C4-2B (cell line): Measurements from ENCODE around the gene WNT3.

ENCODE experiments used
- ZFX ChIP-seq: fragments of 450-650 bp; IDR thresholded peaks from 2 replicates; pipeline ENCODE4 v1.6.1; 2017
- TF ChIP-seq, protein P1 (sequence below): fragments of 450-650 bp; conservative IDR thresholded peaks from 2 replicates; pipeline ENCODE4 v1.5.1; 2017; ENCODE audit warnings: mild to moderate bottlenecking

- TF ChIP-seq, protein P1, sequence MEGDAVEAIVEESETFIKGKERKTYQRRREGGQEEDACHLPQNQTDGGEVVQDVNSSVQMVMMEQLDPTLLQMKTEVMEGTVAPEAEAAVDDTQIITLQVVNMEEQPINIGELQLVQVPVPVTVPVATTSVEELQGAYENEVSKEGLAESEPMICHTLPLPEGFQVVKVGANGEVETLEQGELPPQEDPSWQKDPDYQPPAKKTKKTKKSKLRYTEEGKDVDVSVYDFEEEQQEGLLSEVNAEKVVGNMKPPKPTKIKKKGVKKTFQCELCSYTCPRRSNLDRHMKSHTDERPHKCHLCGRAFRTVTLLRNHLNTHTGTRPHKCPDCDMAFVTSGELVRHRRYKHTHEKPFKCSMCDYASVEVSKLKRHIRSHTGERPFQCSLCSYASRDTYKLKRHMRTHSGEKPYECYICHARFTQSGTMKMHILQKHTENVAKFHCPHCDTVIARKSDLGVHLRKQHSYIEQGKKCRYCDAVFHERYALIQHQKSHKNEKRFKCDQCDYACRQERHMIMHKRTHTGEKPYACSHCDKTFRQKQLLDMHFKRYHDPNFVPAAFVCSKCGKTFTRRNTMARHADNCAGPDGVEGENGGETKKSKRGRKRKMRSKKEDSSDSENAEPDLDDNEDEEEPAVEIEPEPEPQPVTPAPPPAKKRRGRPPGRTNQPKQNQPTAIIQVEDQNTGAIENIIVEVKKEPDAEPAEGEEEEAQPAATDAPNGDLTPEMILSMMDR, result no peak
- TF ChIP-seq ZFX, result no peak
Measured at GRCh38 chr17:46803544-46803943, 14.9 kb downstream of the WNT3 start.
